A673 (cell line): Measurements from ENCODE around the gene ABHD16A. TPM values are rescaled to one million over a fixed set of nuclear protein-coding genes. Genes with fewer than 3 reads are reported as not detected.

Source experiments
- BruUV-seq: library from RNA; stranded (reverse); fragments of 400-500 nt; replicated peaks from 2 replicates; lab custom pipeline; 2021; lab: Mats Ljungman, UMichigan
- CTCF ChIA-PET: fragments of 300-600 bp; sonication (Branson Sonifier 250); formaldehyde crosslinking; loops from one replicate; lab custom pipeline; 2022; ENCODE audit warnings: antibody characterized with exemption; lab: Charles Lee
- POLR2A ChIA-PET: fragments of 300-600 bp; sonication (Branson Sonifier 250); formaldehyde crosslinking; loops from one replicate; lab custom pipeline; 2022; ENCODE audit warnings: antibody characterized with exemption; ENCODE audit not compliant: low non-redundant PET; lab: Charles Lee
- DNase-seq: peaks from one replicate; pipeline ENCODE4 v3.0.0-alpha.2; 2015; ENCODE audit warnings: low spot score
- H3K27ac ChIP-seq: fragments of 200-600 bp; sonication (generic); 2 replicates; pipeline ENCODE4 v1.5.1; 2016; ENCODE audit warnings: mixed run types, low read depth, mild to moderate bottlenecking, mixed read lengths, antibody characterized with exemption, low read length; ENCODE audit not compliant: poor library complexity, severe bottlenecking
- H3K27me3 ChIP-seq: fragments of 200-600 bp; sonication (generic); replicated peaks from 2 replicates; pipeline ENCODE4 v1.6.1; 2017; ENCODE audit warnings: mixed run types, low read depth, mild to moderate bottlenecking, mixed read lengths, antibody characterized with exemption, low read length; ENCODE audit not compliant: insufficient read depth, poor library complexity
- H3K36me3 ChIP-seq: fragments of 200-600 bp; sonication (generic); 2 replicates; pipeline ENCODE4 v1.6.1; 2016; ENCODE audit warnings: mixed run types, mild to moderate bottlenecking, mixed read lengths, antibody characterized with exemption, low read length; ENCODE audit not compliant: insufficient read depth, poor library complexity, severe bottlenecking
- H3K4me1 ChIP-seq: fragments of 200-600 bp; sonication (generic); 2 replicates; pipeline ENCODE4 v1.6.1; 2017; ENCODE audit warnings: mixed run types, mild to moderate bottlenecking, mixed read lengths, antibody characterized with exemption, low read length; ENCODE audit not compliant: insufficient read depth, poor library complexity, severe bottlenecking
- H3K4me3 ChIP-seq: fragments of 200-600 bp; sonication (generic); 2 replicates; pipeline ENCODE4 v1.5.1; 2016; ENCODE audit warnings: low read depth, mixed run types, mild to moderate bottlenecking, mixed read lengths, low read length; ENCODE audit not compliant: poor library complexity, severe bottlenecking
- H3K9me3 ChIP-seq: fragments of 200-600 bp; sonication (generic); 2 replicates; pipeline ENCODE4 v1.6.1; 2016; ENCODE audit warnings: mixed run types, low read depth, mild to moderate bottlenecking, mixed read lengths, antibody characterized with exemption, low read length; ENCODE audit not compliant: poor library complexity, severe bottlenecking
- EZH2 ChIP-seq: fragments of 200-600 bp; sonication (generic); IDR thresholded peaks from 2 replicates; pipeline ENCODE4 v1.6.1; 2017; ENCODE audit warnings: borderline replicate concordance, low read depth, mild to moderate bottlenecking, mixed read lengths, antibody characterized with exemption, low read length; ENCODE audit not compliant: poor library complexity, severe bottlenecking
- intact Hi-C: fragments of 100-400 bp; cut with micrococcal nuclease; formaldehyde crosslinking; loops from one replicate; pipeline ENCODE4 v1.10.0; 2022; ENCODE audit not compliant: unreplicated experiment
- total RNA-seq: library from RNA; stranded (reverse); gene quantifications from 2 replicates; pipeline ENCODE4 v1.2.3, GENCODE V29; 2021
- TF ChIP-seq, protein P1 (sequence below): fragments of 300-800, 200-600 bp; sonication (generic); conservative IDR thresholded peaks from 2 replicates; pipeline ENCODE4 v1.5.1; 2017; ENCODE audit warnings: low read depth, mild to moderate bottlenecking, antibody characterized with exemption, low read length, moderate library complexity, mixed read lengths

The ABHD16A gene
- total RNA-seq, 1 experiment from 2014 or later, result 45.6 TPM

DNA sequence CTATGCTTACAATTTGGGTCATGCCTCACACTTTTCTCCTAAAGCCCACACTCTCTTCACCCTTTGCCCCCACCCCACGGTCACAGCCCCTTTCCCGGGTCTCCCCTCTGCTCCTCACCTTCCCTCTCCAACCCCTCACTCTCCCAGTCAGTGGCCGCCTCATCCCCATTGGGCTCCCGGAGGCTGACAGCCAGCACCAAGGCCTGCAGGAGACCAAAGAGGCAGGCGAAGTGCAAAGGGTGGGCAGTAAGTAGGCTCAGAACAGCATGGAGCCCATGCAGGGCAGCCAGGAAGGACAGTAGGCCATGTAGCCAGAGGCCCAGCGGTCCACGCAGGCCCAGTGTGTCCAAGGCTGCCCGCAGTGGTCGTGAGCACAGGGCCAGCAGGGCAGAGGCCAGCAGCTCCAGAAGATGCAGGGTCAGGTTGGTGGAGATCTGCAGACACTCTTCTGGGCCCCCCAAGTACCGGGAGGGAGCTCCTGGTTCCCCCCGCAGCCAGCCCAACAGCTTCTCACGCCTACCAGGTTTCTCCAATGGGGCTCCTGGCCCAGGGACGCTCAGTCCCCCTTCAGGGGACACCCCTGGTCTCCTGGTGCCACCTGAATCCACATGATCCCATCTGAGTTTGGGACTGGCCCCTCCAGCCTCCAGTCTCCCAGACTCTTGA, 44.0 kb downstream of the ABHD16A start:
- ChIA-PET POLR2A (interaction anchor here (0.5 to 0.6 kb wide), 2 partner anchors 21 to 81 kb away, joined by 3 to 4 read pairs; partner anchors contain the start of gene MSH5), CTCF (no interaction called here)
- no TSS peak for BruUV-seq
- no peak for DNase-seq
- Histone ChIP-seq H3K9me3 (no peaks in the 10 kb centered on the region), H3K36me3 (peaks cover 19% of the 10 kb centered on the region), H3K4me1 (peaks cover 39% of the 10 kb centered on the region), H3K27ac (peak overlapping the region; percentile 88), H3K4me3 (peak overlapping the region; percentile 83), H3K27me3 (no peaks in the 10 kb centered on the region)
- intact Hi-C loops, result loop anchor here (10.0 kb wide), 1 partner anchor 114 kb away; the partner anchor contains the start of genes ATP6V1G2, DDX39B and NFKBIL1
- TF ChIP-seq, protein P1, sequence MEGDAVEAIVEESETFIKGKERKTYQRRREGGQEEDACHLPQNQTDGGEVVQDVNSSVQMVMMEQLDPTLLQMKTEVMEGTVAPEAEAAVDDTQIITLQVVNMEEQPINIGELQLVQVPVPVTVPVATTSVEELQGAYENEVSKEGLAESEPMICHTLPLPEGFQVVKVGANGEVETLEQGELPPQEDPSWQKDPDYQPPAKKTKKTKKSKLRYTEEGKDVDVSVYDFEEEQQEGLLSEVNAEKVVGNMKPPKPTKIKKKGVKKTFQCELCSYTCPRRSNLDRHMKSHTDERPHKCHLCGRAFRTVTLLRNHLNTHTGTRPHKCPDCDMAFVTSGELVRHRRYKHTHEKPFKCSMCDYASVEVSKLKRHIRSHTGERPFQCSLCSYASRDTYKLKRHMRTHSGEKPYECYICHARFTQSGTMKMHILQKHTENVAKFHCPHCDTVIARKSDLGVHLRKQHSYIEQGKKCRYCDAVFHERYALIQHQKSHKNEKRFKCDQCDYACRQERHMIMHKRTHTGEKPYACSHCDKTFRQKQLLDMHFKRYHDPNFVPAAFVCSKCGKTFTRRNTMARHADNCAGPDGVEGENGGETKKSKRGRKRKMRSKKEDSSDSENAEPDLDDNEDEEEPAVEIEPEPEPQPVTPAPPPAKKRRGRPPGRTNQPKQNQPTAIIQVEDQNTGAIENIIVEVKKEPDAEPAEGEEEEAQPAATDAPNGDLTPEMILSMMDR, result no peak
- no peak for TF ChIP-seq EZH2

DNA sequence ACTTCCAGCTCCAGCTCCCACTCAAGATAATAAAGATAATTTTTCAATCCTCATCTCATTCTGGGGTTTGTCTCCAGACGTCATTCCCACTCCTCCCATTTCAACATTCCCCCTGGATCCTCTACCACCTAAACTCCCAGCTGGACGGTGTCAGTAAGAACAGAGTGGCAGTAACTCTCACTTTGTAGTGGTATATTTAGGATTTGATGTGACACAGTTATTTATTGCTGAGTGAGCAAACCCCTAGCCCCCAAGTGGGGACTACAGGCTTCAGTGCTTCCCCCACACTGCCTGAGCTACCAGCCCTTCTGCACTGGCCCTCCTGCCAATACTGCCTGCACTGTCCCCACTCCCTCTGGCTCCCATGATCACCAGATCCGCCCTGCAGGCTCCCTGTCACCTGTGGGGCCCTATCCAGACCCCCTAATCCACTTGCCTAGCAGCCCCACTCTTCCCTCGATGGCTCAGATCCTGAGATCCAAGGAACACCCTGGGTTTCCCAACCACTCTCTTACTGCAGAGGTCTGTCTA, 44.9 kb downstream of the ABHD16A start:
- H3K27ac ChIP-seq, result peak overlapping the region; percentile 88
- no TSS peak for BruUV-seq
- intact Hi-C loops, result loop anchor here (10.0 kb wide), 1 partner anchor 113 kb away; the partner anchor contains the start of genes ATP6V1G2, DDX39B and NFKBIL1
- peak overlapping the region; percentile 83 for H3K4me3 ChIP-seq
- TF ChIP-seq, protein P1, result no peak
- TF ChIP-seq EZH2, result no peak
- ChIA-PET POLR2A (interaction anchor here (0.6 kb wide), 1 partner anchor 162 kb away, joined by 4 read pairs; no protein-coding TSS in a partner anchor), CTCF (no interaction called here)
- no peaks in the 10 kb centered on the region for H3K9me3 ChIP-seq
- peaks cover 33% of the 10 kb centered on the region for H3K4me1 ChIP-seq
- H3K27me3 ChIP-seq, result no peaks in the 10 kb centered on the region
- DNase-seq, result no peak
- H3K36me3 ChIP-seq, result peaks cover 15% of the 10 kb centered on the region

DNA sequence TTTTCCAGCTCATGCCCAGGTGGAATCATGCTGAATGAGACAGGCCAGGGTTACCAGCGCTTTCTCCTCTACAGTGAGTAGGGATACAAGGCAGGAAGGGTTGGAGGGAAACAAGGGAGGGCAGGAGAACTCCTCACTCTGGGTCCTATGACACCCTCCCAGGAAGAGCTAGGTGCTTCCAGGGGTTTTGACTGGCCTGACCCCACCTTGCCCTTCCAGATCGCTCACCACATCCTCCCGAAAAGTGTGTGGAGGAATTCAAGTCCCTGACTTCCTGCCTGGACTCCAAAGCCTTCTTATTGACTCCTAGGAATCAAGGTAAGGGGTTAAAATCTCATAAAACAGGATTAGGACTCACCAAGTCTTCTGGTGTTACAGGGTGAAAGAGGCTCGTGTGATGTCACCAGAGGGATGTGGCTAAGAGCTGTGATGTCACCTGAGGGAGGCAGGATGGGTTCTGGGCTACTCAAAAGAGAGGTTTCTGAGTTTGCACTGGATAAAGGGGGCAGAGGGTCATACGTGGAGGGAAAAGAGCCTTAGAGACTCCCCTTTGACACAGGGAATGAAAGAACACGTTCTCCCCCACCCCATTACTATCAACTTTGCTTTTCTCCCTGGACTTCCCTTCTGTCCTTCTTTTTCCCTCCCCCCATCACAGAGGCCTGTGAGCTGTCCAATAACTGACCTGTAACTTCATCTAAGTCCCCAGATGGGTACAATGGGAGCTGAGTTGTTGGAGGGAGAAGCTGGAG, 45.5 kb downstream of the ABHD16A start:
- TF ChIP-seq, protein P1, result no peak
- POLR2A ChIA-PET, result interaction anchor here (0.6 kb wide), 1 partner anchor 162 kb away, joined by 4 read pairs; no protein-coding TSS in a partner anchor
- H3K36me3 ChIP-seq, result peaks cover 11% of the 10 kb centered on the region
- BruUV-seq, result no TSS peak
- peak overlapping the region; percentile 88 for H3K27ac ChIP-seq
- no peaks in the 10 kb centered on the region for H3K9me3 ChIP-seq
- CTCF ChIA-PET, result no interaction called here
- intact Hi-C loops, result loop anchor here (10.0 kb wide), 1 partner anchor 113 kb away; the partner anchor contains the start of genes ATP6V1G2, DDX39B and NFKBIL1
- peaks cover 28% of the 10 kb centered on the region for H3K4me1 ChIP-seq
- no peaks in the 10 kb centered on the region for H3K27me3 ChIP-seq
- no peak for DNase-seq
- H3K4me3 ChIP-seq, result peak overlapping the region; percentile 83
